Neural cell (in vitro differentiated cells): ENCODE measurements around the gene CCDC82. TPM values are rescaled to one million over a fixed set of nuclear protein-coding genes. Genes with fewer than 3 reads are reported as not detected.

ENCODE experiments used
- H2AFZ ChIP-seq: fragments of 200-600, 300-800 bp; sonication (generic), shearing (Covaris generic); 2 replicates; pipeline ENCODE4 v1.6.0; 2014; ENCODE audit warnings: low read depth, mild to moderate bottlenecking, antibody characterized with exemption, low read length, moderate library complexity
- H3F3A ChIP-seq: fragments of 200-600 bp; shearing (Covaris generic); 2 replicates; pipeline ENCODE4 v1.6.1; 2016; ENCODE audit warnings: mild to moderate bottlenecking, moderate library complexity, mixed read lengths, antibody characterized with exemption, low read length; ENCODE audit not compliant: insufficient read depth, poor library complexity, severe bottlenecking
- H3K27ac ChIP-seq: fragments of 200-600, 300-800 bp; sonication (generic), shearing (Covaris generic); 2 replicates; pipeline ENCODE4 v1.5.1; 2014; ENCODE audit warnings: mild to moderate bottlenecking, low read length, moderate library complexity
- H3K27me3 ChIP-seq: fragments of 300-800, 200-600 bp; sonication (generic), shearing (Covaris generic); 2 replicates; pipeline ENCODE4 v1.6.0; 2014; ENCODE audit warnings: mild to moderate bottlenecking, low read depth, low read length, moderate library complexity; ENCODE audit not compliant: insufficient read depth
- H3K36me3 ChIP-seq: fragments of 300-800, 200-600 bp; sonication (generic), shearing (Covaris generic); 2 replicates; pipeline ENCODE4 v1.5.1; 2014; ENCODE audit warnings: mild to moderate bottlenecking, antibody characterized with exemption, low read length, moderate library complexity; ENCODE audit not compliant: insufficient read depth
- H3K4me2 ChIP-seq: fragments of 300-800, 200-600 bp; sonication (generic), shearing (Covaris generic); 2 replicates; pipeline ENCODE4 v1.6.0; 2014; ENCODE audit warnings: mild to moderate bottlenecking, low read length
- H3K4me3 ChIP-seq: fragments of 300-800, 200-600 bp; sonication (generic), shearing (Covaris generic); 2 replicates; pipeline ENCODE4 v1.5.1; 2014; ENCODE audit warnings: mild to moderate bottlenecking, low read length, moderate library complexity
- H3K79me2 ChIP-seq: fragments of 200-600 bp; shearing (Covaris generic); replicated peaks from 2 replicates; pipeline ENCODE4 v1.6.0; 2014; ENCODE audit warnings: mild to moderate bottlenecking, low read length, moderate library complexity; ENCODE audit not compliant: insufficient read depth
- H3K9ac ChIP-seq: fragments of 300-800, 200-600 bp; sonication (generic), shearing (Covaris generic); 2 replicates; pipeline ENCODE4 v1.6.1; 2016; ENCODE audit warnings: mild to moderate bottlenecking, low read length, mixed read lengths
- H3K9me2 ChIP-seq: fragments of 200-600 bp; shearing (Covaris generic); 2 replicates; pipeline ENCODE4 v1.6.1; 2016; ENCODE audit warnings: mild to moderate bottlenecking, low read length, mixed read lengths; ENCODE audit not compliant: insufficient read depth
- H3K9me3 ChIP-seq: fragments of 200-600, 300-800 bp; sonication (generic), shearing (Covaris generic); 2 replicates; pipeline ENCODE4 v1.6.1; 2016; ENCODE audit warnings: mild to moderate bottlenecking, mixed run types, low read length, moderate library complexity, mixed read lengths
- H4K20me1 ChIP-seq: fragments of 200-600 bp; shearing (Covaris generic); 2 replicates; pipeline ENCODE4 v1.6.1; 2016; ENCODE audit warnings: mild to moderate bottlenecking, mixed run types; ENCODE audit not compliant: insufficient read depth
- EP300 ChIP-seq: fragments of 450-650 bp; conservative IDR thresholded peaks from 2 replicates; pipeline ENCODE4 v1.6.1; 2014; ENCODE audit warnings: antibody characterized with exemption, mild to moderate bottlenecking, moderate library complexity; ENCODE audit not compliant: poor library complexity, severe bottlenecking
- EZH2 ChIP-seq: fragments of 200-600, 300-800 bp; shearing (Covaris generic), sonication (generic); IDR thresholded peaks from 2 replicates; pipeline ENCODE4 v1.6.1; 2014; ENCODE audit warnings: antibody characterized with exemption, low read length, borderline replicate concordance, mild to moderate bottlenecking; ENCODE audit not compliant: insufficient read depth, poor library complexity, severe bottlenecking
- MXI1 ChIP-seq: fragments of 450-650 bp; conservative IDR thresholded peaks from 2 replicates; pipeline ENCODE4 v1.6.1; 2014; ENCODE audit warnings: antibody characterized with exemption, mild to moderate bottlenecking; ENCODE audit not compliant: poor library complexity, severe bottlenecking
- POLR2AphosphoS5 ChIP-seq: IDR thresholded peaks from 2 replicates; pipeline ENCODE4 v1.6.1; 2012
- RAD21 ChIP-seq: fragments of 450-650 bp; conservative IDR thresholded peaks from 2 replicates; pipeline ENCODE4 v1.6.1; 2014; ENCODE audit warnings: antibody characterized with exemption, mild to moderate bottlenecking, moderate library complexity
- SMC3 ChIP-seq: fragments of 450-650 bp; conservative IDR thresholded peaks from 2 replicates; pipeline ENCODE4 v1.6.1; 2014; ENCODE audit warnings: antibody characterized with exemption, mild to moderate bottlenecking, moderate library complexity; ENCODE audit not compliant: poor library complexity
- TAF1 ChIP-seq: IDR thresholded peaks from 2 replicates; pipeline ENCODE4 v1.6.1; 2012; ENCODE audit warnings: low read depth
- polyA plus RNA-seq: library from polyadenylated mRNA; depleted of rRNA; stranded (reverse); fragments of >200 nt; gene quantifications from 2 replicates; pipeline ENCODE4 v1.2.3, GENCODE V29; 2014
- TF ChIP-seq, protein P1 (sequence below): IDR thresholded peaks from 2 replicates; pipeline ENCODE4 v1.6.1; 2012; ENCODE audit warnings: borderline replicate concordance

The CCDC82 gene
- polyA plus RNA-seq, 1 donor from 2014 or later, result 238 TPM

DNA sequence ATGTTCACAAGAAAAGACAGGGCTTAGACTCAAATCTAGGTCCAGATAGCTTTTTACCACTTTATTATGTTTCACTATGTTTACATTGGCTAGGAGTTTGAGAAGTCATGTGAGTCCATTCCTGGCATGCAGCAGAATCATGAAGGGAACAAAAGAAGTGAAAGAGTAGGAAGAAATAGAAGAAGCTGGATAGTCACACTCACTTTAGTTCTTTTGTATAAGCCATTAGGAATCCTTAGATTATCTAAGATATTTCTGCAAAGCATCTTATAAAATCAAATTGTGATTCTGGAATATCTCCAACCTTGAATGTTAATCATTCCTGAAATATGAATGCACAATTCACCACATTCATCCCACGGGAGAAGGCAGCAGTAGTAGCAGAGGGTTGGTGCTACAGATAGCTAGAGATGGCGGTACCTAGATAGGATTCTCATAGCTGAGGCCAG lies 78.6 kb downstream of the CCDC82 start:
- no peak overlapping the region for H3K9ac ChIP-seq
- H3K4me2 ChIP-seq, result no peak overlapping the region
- H4K20me1 ChIP-seq, result no peaks in the 10 kb centered on the region
- no peaks in the 10 kb centered on the region for H3K79me2 ChIP-seq
- peaks cover 6% of the 10 kb centered on the region for H3F3A ChIP-seq
- TF ChIP-seq RAD21 (no peak), SMC3 (no peak), MXI1 (no peak), EP300 (no peak)
- no peak overlapping the region for H2AFZ ChIP-seq
- H3K27ac ChIP-seq, result no peak overlapping the region
- no peaks in the 10 kb centered on the region for H3K27me3 ChIP-seq
- no peaks in the 10 kb centered on the region for H3K9me2 ChIP-seq
- H3K9me3 ChIP-seq, result no peaks in the 10 kb centered on the region
- no peak overlapping the region for H3K4me3 ChIP-seq
- H3K36me3 ChIP-seq, result no peaks in the 10 kb centered on the region

DNA sequence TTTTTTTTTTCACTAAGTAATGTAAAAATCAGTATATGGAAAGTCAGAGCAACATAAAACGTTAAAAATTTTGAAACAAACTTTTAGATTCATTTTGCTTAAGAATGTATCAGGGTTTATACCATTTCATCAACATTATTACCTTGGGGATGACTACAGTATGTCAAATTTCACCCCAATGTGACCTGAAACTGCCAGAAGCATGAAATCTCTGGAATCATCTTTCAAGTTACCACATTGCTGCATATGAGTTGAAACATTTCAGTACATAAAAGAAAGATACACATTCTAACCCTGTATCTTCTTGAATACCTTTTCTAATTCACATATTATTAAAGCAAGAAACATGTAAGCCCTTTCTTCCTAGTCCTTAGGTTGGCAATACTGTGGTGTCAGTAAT lies 79.5 kb downstream of the CCDC82 start:
- Histone ChIP-seq H2AFZ (no peak overlapping the region), H3K4me3 (no peak overlapping the region), H4K20me1 (no peaks in the 10 kb centered on the region), H3K27ac (no peak overlapping the region), H3K9ac (no peak overlapping the region), H3K9me2 (no peaks in the 10 kb centered on the region), H3F3A (peaks cover 6% of the 10 kb centered on the region), H3K79me2 (no peaks in the 10 kb centered on the region), H3K4me2 (no peak overlapping the region), H3K36me3 (no peaks in the 10 kb centered on the region), H3K9me3 (no peaks in the 10 kb centered on the region), H3K27me3 (no peaks in the 10 kb centered on the region)
- no peak for TF ChIP-seq EZH2
- TF ChIP-seq, protein P1, sequence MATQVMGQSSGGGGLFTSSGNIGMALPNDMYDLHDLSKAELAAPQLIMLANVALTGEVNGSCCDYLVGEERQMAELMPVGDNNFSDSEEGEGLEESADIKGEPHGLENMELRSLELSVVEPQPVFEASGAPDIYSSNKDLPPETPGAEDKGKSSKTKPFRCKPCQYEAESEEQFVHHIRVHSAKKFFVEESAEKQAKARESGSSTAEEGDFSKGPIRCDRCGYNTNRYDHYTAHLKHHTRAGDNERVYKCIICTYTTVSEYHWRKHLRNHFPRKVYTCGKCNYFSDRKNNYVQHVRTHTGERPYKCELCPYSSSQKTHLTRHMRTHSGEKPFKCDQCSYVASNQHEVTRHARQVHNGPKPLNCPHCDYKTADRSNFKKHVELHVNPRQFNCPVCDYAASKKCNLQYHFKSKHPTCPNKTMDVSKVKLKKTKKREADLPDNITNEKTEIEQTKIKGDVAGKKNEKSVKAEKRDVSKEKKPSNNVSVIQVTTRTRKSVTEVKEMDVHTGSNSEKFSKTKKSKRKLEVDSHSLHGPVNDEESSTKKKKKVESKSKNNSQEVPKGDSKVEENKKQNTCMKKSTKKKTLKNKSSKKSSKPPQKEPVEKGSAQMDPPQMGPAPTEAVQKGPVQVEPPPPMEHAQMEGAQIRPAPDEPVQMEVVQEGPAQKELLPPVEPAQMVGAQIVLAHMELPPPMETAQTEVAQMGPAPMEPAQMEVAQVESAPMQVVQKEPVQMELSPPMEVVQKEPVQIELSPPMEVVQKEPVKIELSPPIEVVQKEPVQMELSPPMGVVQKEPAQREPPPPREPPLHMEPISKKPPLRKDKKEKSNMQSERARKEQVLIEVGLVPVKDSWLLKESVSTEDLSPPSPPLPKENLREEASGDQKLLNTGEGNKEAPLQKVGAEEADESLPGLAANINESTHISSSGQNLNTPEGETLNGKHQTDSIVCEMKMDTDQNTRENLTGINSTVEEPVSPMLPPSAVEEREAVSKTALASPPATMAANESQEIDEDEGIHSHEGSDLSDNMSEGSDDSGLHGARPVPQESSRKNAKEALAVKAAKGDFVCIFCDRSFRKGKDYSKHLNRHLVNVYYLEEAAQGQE, result no peak
- no peak for TF ChIP-seq TAF1
- no peak for TF ChIP-seq MXI1
- no peak for TF ChIP-seq EP300
- TF ChIP-seq POLR2AphosphoS5, result no peak
- TF ChIP-seq SMC3, result no peak

DNA sequence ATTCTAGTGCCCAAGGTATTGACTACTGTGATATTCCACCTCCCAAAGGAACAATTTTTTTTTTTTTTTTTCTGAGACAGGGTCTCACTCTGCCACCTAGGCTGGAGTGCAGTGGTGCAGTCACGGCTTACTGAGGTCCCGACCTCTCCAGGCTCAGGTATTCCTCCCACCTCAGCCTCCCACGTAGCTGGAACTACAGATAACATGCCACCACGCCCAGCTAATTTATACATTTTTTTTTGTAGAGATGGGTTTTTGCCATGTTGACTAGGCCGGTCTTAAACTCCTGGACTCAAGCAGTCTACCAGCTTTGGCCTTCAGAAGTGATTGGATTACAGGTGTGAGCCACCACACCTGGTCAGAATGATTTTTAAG lies 80.1 kb downstream of the CCDC82 start:
- no peaks in the 10 kb centered on the region for H3K9me3 ChIP-seq
- no peak overlapping the region for H3K27ac ChIP-seq
- no peak for TF ChIP-seq MXI1
- TF ChIP-seq, protein P1, result no peak
- H3K4me2 ChIP-seq, result no peak overlapping the region
- H3K36me3 ChIP-seq, result no peaks in the 10 kb centered on the region
- no peaks in the 10 kb centered on the region for H3K9me2 ChIP-seq
- no peaks in the 10 kb centered on the region for H3K27me3 ChIP-seq
- no peak overlapping the region for H3K4me3 ChIP-seq
- no peak overlapping the region for H2AFZ ChIP-seq
- H4K20me1 ChIP-seq, result no peaks in the 10 kb centered on the region
- no peak overlapping the region for H3K9ac ChIP-seq
- peaks cover 6% of the 10 kb centered on the region for H3F3A ChIP-seq
- H3K79me2 ChIP-seq, result no peaks in the 10 kb centered on the region
